HEK293 (cell line): ENCODE results near the gene RAB44.

Experiments used
- CTCF ChIP-seq: fragments of 450-650 bp; formaldehyde crosslinking; IDR thresholded peaks from 2 replicates; pipeline ENCODE4 v1.5.1; 2016; ENCODE audit warnings: missing biosample characterization, missing genetic modification characterization
- ELK4 ChIP-seq: IDR thresholded peaks from 2 replicates; pipeline ENCODE4 v1.6.1; 2011; ENCODE audit warnings: mild to moderate bottlenecking, low read depth, low read length, borderline replicate concordance
- KLF16 ChIP-seq: fragments of 450-650 bp; formaldehyde crosslinking; IDR thresholded peaks from 2 replicates; pipeline ENCODE4 v1.5.1; 2017; ENCODE audit warnings: missing biosample characterization, missing genetic modification characterization
- ZFP41 ChIP-seq: fragments of 450-650 bp; formaldehyde crosslinking; IDR thresholded peaks from 2 replicates; pipeline ENCODE4 v1.5.1; 2016; ENCODE audit warnings: missing biosample characterization, missing genetic modification characterization, borderline replicate concordance
- ZNF10 ChIP-seq: fragments of 450-650 bp; formaldehyde crosslinking; IDR thresholded peaks from 2 replicates; pipeline ENCODE4 v1.5.1; 2017; ENCODE audit warnings: missing biosample characterization, missing genetic modification characterization
- ZNF138 ChIP-seq: fragments of 450-650 bp; formaldehyde crosslinking; IDR thresholded peaks from 2 replicates; pipeline ENCODE4 v1.5.1; 2016; ENCODE audit warnings: missing biosample characterization, missing genetic modification characterization, borderline replicate concordance
- ZNF529 ChIP-seq: fragments of 450-650 bp; formaldehyde crosslinking; IDR thresholded peaks from 2 replicates; pipeline ENCODE4 v1.5.1; 2017; ENCODE audit warnings: missing genetic modification characterization, missing biosample characterization; ENCODE audit not compliant: insufficient replicate concordance
- ZNF585B ChIP-seq: fragments of 450-650 bp; formaldehyde crosslinking; IDR thresholded peaks from 2 replicates; pipeline ENCODE4 v1.5.1; 2016; ENCODE audit warnings: missing biosample characterization, missing genetic modification characterization
- ZNF626 ChIP-seq: fragments of 450-650 bp; sonication (Bioruptor Pico); formaldehyde crosslinking; IDR thresholded peaks from 2 replicates; pipeline ENCODE4 v1.5.1; 2018; ENCODE audit warnings: missing biosample characterization, missing genetic modification characterization, inconsistent platforms
- ZNF670 ChIP-seq: fragments of 450-650 bp; formaldehyde crosslinking; IDR thresholded peaks from 2 replicates; pipeline ENCODE4 v1.5.1; 2016; ENCODE audit warnings: missing biosample characterization, missing genetic modification characterization, low read depth
- ZSCAN30 ChIP-seq: fragments of 450-650 bp; IDR thresholded peaks from 2 replicates; pipeline ENCODE4 v1.5.1; 2018; ENCODE audit warnings: missing biosample characterization, mild to moderate bottlenecking, missing genetic modification characterization, moderate library complexity
- TF ChIP-seq, protein P1 (sequence below): fragments of 450-650 bp; formaldehyde crosslinking; IDR thresholded peaks from 2 replicates; pipeline ENCODE4 v1.5.1; 2016; ENCODE audit warnings: missing biosample characterization, missing genetic modification characterization

DNA sequence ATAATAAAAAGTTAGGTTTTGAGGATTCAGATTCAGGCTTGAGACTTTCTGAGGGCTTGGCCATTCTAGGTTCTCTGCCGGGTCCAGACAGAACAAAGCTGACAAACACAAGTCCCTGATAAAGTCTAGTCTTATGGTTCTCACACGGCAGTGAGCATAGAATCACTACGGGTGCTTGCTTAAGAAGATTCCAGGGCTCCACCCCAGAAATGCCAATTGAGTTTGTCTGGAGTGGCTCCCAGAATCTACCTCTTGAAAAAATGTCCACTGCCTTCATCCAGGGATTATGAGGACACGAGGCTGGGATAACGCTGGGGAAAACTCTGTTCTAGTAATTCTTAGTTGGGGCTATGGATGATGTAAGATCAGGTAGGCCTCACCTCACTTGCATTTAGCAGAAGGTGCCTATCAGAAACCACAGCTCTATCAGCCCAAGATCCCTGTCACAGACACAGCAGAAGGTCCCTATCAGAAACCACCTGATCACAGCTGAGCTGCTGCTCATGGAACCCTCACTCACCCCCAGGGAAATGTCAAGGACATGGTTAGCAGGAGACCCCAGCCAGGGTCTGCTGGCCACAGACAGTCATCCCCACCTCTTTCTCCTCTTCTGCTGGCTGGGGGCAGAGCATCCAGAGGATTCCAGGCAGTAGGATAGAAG, 52.3 kb downstream of the RAB44 start:
- no peak for TF ChIP-seq CTCF (tag by site-specific recombination)
- no peak for TF ChIP-seq ZSCAN30 (tag by site-specific recombination)
- no peak for TF ChIP-seq ZNF138 (tag by site-specific recombination)
- TF ChIP-seq KLF16 (tag by site-specific recombination), result no peak
- no peak for TF ChIP-seq ZNF670 (tag by site-specific recombination)
- TF ChIP-seq, protein P1, sequence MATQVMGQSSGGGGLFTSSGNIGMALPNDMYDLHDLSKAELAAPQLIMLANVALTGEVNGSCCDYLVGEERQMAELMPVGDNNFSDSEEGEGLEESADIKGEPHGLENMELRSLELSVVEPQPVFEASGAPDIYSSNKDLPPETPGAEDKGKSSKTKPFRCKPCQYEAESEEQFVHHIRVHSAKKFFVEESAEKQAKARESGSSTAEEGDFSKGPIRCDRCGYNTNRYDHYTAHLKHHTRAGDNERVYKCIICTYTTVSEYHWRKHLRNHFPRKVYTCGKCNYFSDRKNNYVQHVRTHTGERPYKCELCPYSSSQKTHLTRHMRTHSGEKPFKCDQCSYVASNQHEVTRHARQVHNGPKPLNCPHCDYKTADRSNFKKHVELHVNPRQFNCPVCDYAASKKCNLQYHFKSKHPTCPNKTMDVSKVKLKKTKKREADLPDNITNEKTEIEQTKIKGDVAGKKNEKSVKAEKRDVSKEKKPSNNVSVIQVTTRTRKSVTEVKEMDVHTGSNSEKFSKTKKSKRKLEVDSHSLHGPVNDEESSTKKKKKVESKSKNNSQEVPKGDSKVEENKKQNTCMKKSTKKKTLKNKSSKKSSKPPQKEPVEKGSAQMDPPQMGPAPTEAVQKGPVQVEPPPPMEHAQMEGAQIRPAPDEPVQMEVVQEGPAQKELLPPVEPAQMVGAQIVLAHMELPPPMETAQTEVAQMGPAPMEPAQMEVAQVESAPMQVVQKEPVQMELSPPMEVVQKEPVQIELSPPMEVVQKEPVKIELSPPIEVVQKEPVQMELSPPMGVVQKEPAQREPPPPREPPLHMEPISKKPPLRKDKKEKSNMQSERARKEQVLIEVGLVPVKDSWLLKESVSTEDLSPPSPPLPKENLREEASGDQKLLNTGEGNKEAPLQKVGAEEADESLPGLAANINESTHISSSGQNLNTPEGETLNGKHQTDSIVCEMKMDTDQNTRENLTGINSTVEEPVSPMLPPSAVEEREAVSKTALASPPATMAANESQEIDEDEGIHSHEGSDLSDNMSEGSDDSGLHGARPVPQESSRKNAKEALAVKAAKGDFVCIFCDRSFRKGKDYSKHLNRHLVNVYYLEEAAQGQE (tag by site-specific recombination), result no peak
- no peak for TF ChIP-seq ZNF626 (tag by site-specific recombination)
- TF ChIP-seq ZNF529 (tag by site-specific recombination), result no peak
- TF ChIP-seq ZFP41 (tag by site-specific recombination), result no peak
- no peak for TF ChIP-seq ZNF10
- TF ChIP-seq ELK4, result no peak
- no peak for TF ChIP-seq ZNF585B (tag by site-specific recombination)
